Panc1 (cell line): ENCODE data around the gene RFX8.

Experiments used
- CTCF ChIP-seq: fragments of 450-650 bp; IDR thresholded peaks from 2 replicates; pipeline ENCODE4 v1.5.1; 2017; ENCODE audit warnings: mild to moderate bottlenecking
- TCF7L2 ChIP-seq: IDR thresholded peaks from 2 replicates; pipeline ENCODE4 v1.6.1; 2011; ENCODE audit warnings: mild to moderate bottlenecking, low read depth, low read length, inconsistent platforms
- TF ChIP-seq, protein P1 (sequence below), 2 experiments: IDR thresholded peaks; 2 replicates each; pipeline ENCODE4 v1.6.1; 2011 to 2012; ENCODE audit warnings: low read depth in 2 of 2, control low read depth in 1 of 2, low read length in 1 of 2, mild to moderate bottlenecking in 1 of 2, moderate library complexity in 1 of 2; ENCODE audit not compliant: insufficient read depth in 1 of 2

DNA sequence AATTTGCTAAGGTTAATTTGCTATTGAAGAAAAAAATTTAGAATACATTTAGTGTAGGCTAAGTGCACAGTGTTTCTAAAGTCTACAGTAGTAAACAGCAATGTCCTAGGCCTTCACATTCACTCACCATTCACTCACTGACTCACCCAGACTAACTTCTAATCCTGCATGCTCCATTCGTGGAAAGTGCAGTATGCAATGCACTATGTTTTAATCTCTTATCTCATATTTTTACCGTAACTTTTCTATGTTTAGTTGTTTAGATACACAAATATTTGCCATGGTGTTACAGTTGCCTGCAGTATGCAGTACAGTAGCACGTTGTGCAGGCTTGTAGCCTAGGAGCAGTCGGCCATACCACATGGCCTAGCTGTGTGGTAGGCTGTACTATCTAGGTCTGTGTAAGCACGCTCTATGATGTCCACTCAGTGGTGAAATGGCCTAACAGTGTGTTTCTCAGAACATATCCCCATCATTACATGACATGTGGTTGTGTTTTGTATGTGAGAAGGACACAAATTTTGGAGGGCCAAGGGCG is 18.1 kb upstream of the RFX8 start:
- no peak for TF ChIP-seq CTCF
- TF ChIP-seq TCF7L2 = no peak
- TF ChIP-seq, protein P1, sequence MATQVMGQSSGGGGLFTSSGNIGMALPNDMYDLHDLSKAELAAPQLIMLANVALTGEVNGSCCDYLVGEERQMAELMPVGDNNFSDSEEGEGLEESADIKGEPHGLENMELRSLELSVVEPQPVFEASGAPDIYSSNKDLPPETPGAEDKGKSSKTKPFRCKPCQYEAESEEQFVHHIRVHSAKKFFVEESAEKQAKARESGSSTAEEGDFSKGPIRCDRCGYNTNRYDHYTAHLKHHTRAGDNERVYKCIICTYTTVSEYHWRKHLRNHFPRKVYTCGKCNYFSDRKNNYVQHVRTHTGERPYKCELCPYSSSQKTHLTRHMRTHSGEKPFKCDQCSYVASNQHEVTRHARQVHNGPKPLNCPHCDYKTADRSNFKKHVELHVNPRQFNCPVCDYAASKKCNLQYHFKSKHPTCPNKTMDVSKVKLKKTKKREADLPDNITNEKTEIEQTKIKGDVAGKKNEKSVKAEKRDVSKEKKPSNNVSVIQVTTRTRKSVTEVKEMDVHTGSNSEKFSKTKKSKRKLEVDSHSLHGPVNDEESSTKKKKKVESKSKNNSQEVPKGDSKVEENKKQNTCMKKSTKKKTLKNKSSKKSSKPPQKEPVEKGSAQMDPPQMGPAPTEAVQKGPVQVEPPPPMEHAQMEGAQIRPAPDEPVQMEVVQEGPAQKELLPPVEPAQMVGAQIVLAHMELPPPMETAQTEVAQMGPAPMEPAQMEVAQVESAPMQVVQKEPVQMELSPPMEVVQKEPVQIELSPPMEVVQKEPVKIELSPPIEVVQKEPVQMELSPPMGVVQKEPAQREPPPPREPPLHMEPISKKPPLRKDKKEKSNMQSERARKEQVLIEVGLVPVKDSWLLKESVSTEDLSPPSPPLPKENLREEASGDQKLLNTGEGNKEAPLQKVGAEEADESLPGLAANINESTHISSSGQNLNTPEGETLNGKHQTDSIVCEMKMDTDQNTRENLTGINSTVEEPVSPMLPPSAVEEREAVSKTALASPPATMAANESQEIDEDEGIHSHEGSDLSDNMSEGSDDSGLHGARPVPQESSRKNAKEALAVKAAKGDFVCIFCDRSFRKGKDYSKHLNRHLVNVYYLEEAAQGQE (IDR thresholded peaks at IDR 0.05; ENCODE audit: insufficient read depth in 1 of 2, low read depth in 2 of 2, low read length in 1 of 2) = no peak
